Mesenchymal stem cell (in vitro differentiated cells and primary cell): ENCODE results near the gene SNRPD3.
"Not testable (repeated sequence)": the region's sequence is repeated elsewhere in the genome, so short reads cannot be mapped to it uniquely, and the experiment has no call there.

Source experiments
- DNase-seq: peaks from one replicate; pipeline ENCODE4 v3.0.0-alpha.2; 2013
- H2AFZ ChIP-seq: one replicate; pipeline ENCODE4 v1.6.1; 2013; ENCODE audit warnings: low read depth, mild to moderate bottlenecking, control low read depth, inconsistent platforms, low read length, moderate library complexity
- H2AK5ac ChIP-seq: 2 replicates; pipeline ENCODE4 v1.6.1; 2013; ENCODE audit warnings: low read length, moderate library complexity, mild to moderate bottlenecking, inconsistent platforms; ENCODE audit not compliant: severe bottlenecking
- H2BK120ac ChIP-seq: one replicate; pipeline ENCODE4 v1.6.1; 2013; ENCODE audit warnings: low read depth, mild to moderate bottlenecking, inconsistent platforms, low read length, moderate library complexity
- H2BK12ac ChIP-seq, 2 experiments: one replicate each; pipeline ENCODE4 v1.6.1; 2013; ENCODE audit warnings: inconsistent platforms in 2 of 2, low read length in 2 of 2, mild to moderate bottlenecking in 2 of 2, moderate library complexity in 2 of 2, control low read depth in 1 of 2
- H2BK15ac ChIP-seq: one replicate; pipeline ENCODE4 v1.6.1; 2013; ENCODE audit warnings: mild to moderate bottlenecking, low read depth, inconsistent platforms; ENCODE audit not compliant: poor library complexity, severe bottlenecking
- H2BK5ac ChIP-seq: 2 replicates; pipeline ENCODE4 v1.6.1; 2013; ENCODE audit warnings: low read depth, mild to moderate bottlenecking, low read length, control low read depth, inconsistent platforms; ENCODE audit not compliant: poor library complexity, severe bottlenecking
- H3K14ac ChIP-seq, 2 experiments: one replicate each; pipeline ENCODE4 v1.6.1; 2013; ENCODE audit warnings: inconsistent platforms in 2 of 2, low read length in 2 of 2, control low read depth in 1 of 2, mild to moderate bottlenecking in 1 of 2, moderate library complexity in 1 of 2
- H3K18ac ChIP-seq, 2 experiments: one replicate each; pipeline ENCODE4 v1.6.1; 2013; ENCODE audit warnings: inconsistent platforms in 2 of 2, low read length in 2 of 2, control low read depth in 1 of 2, low read depth in 1 of 2, mild to moderate bottlenecking in 1 of 2
- H3K23ac ChIP-seq, 2 experiments: one replicate each; pipeline ENCODE4 v1.6.1; 2013; ENCODE audit warnings: inconsistent platforms in 2 of 2, low read length in 2 of 2, mild to moderate bottlenecking in 2 of 2, moderate library complexity in 2 of 2, control low read depth in 1 of 2
- H3K27ac ChIP-seq: 2 replicates; pipeline ENCODE4 v1.5.1; 2013; ENCODE audit warnings: mild to moderate bottlenecking, moderate library complexity, low read length, control low read depth, inconsistent platforms; ENCODE audit not compliant: poor library complexity, severe bottlenecking
- H3K27me3 ChIP-seq, 2 experiments: 2 replicates each; pipeline versions ENCODE4 v1.6.1 to v1.7.0; 2013; ENCODE audit warnings: low read length in 2 of 2, mild to moderate bottlenecking in 2 of 2, moderate library complexity in 2 of 2, control low read depth in 1 of 2, inconsistent platforms in 1 of 2; ENCODE audit not compliant: control insufficient read depth in 1 of 2, insufficient read depth in 1 of 2
- H3K36me3 ChIP-seq, 2 experiments: 2 replicates each; pipeline versions ENCODE4 v1.6.1 to v1.7.0; 2013; ENCODE audit warnings: low read length in 2 of 2, control low read depth in 1 of 2, inconsistent platforms in 1 of 2, low read depth in 1 of 2, mild to moderate bottlenecking in 1 of 2; ENCODE audit not compliant: insufficient read depth in 2 of 2, control insufficient read depth in 1 of 2
- H3K4ac ChIP-seq, 2 experiments: one replicate each; pipeline ENCODE4 v1.6.1; 2013; ENCODE audit warnings: inconsistent platforms in 2 of 2, low read length in 2 of 2, mild to moderate bottlenecking in 2 of 2, moderate library complexity in 2 of 2, control low read depth in 1 of 2, low read depth in 1 of 2
- H3K4me1 ChIP-seq: 2 replicates; pipeline ENCODE4 v1.6.1; 2013; ENCODE audit warnings: low read depth, low read length, control low read depth; ENCODE audit not compliant: control insufficient read depth, insufficient read depth
- H3K4me2 ChIP-seq: 2 replicates; pipeline ENCODE4 v1.6.1; 2013; ENCODE audit warnings: low read length, mild to moderate bottlenecking, inconsistent platforms; ENCODE audit not compliant: poor library complexity, severe bottlenecking
- H3K4me3 ChIP-seq, 2 experiments: 2 replicates each; pipeline versions ENCODE4 v1.5.1 to v1.7.0; 2013; ENCODE audit warnings: low read length in 2 of 2, mild to moderate bottlenecking in 2 of 2, control low read depth in 1 of 2, low read depth in 1 of 2; ENCODE audit not compliant: insufficient read depth in 1 of 2
- H3K79me1 ChIP-seq: replicated peaks from 2 replicates; pipeline ENCODE4 v1.6.1; 2013; ENCODE audit warnings: mild to moderate bottlenecking, control low read depth, low read length, inconsistent platforms; ENCODE audit not compliant: poor library complexity, severe bottlenecking
- H3K9ac ChIP-seq: 2 replicates; pipeline ENCODE4 v1.7.0; 2013; ENCODE audit warnings: mild to moderate bottlenecking, low read length, moderate library complexity
- H3K9me3 ChIP-seq: 2 replicates; pipeline ENCODE4 v1.7.0; 2013; ENCODE audit warnings: mild to moderate bottlenecking, low read length; ENCODE audit not compliant: control insufficient read depth
- H4K8ac ChIP-seq: one replicate; pipeline ENCODE4 v1.6.1; 2013; ENCODE audit warnings: inconsistent platforms, mild to moderate bottlenecking, low read length, moderate library complexity
- H4K91ac ChIP-seq: one replicate; pipeline ENCODE4 v1.6.1; 2013; ENCODE audit warnings: mild to moderate bottlenecking, low read length, inconsistent platforms
- WGBS: methylation state at CpG from one replicate; pipeline ENCODE4 v1.1.7; 2013; ENCODE audit warnings: mixed read lengths; 5-methylcytosine and 5-hydroxymethylcytosine counted together

Gene SNRPD3

GRCh38 chr22:24606340-24606739, 50.5 kb downstream of the SNRPD3 start:
- DNase-seq: peak; percentile 9
- peaks cover 42% of the 10 kb centered on the region for H3K4me1 ChIP-seq
- not testable (repeated sequence) for H3K36me3 ChIP-seq, H3K9me3 ChIP-seq, H3K4me3 ChIP-seq, H3K4ac ChIP-seq, H3K23ac ChIP-seq, H2BK5ac ChIP-seq, H3K27me3 ChIP-seq, H3K27ac ChIP-seq, H2AFZ ChIP-seq, H2BK120ac ChIP-seq, H3K14ac ChIP-seq, H4K8ac ChIP-seq, H2BK15ac ChIP-seq, H3K18ac ChIP-seq, H3K9ac ChIP-seq, H4K91ac ChIP-seq, H2AK5ac ChIP-seq, H2BK12ac ChIP-seq, H3K4me2 ChIP-seq, H3K79me1 ChIP-seq
- 26% methylated on average over 2 of the region's 2 CpGs for WGBS

- not testable (repeated sequence) for H2AK5ac ChIP-seq, H2BK120ac ChIP-seq, H2AFZ ChIP-seq
Observed at GRCh38 chr22:24607429-24607983, 51.7 kb downstream of the SNRPD3 start.

GRCh38 chr22:24608327-24608726, 52.5 kb downstream of the SNRPD3 start:
- H2BK12ac ChIP-seq: peak overlapping the region in 1 of 2 experiments; percentile 18
- H2AK5ac ChIP-seq: not testable (repeated sequence)
- 81% methylated on average over 2 of the region's 6 CpGs for WGBS

More at GRCh38 chr22:24607429-24607983, 51.7 kb downstream of the SNRPD3 start:
- not testable (repeated sequence) for H3K23ac ChIP-seq, H2BK5ac ChIP-seq, H3K27ac ChIP-seq, H3K27me3 ChIP-seq, H3K9ac ChIP-seq, H3K9me3 ChIP-seq, H4K8ac ChIP-seq, H3K4me3 ChIP-seq, H3K36me3 ChIP-seq, H3K18ac ChIP-seq, H2BK15ac ChIP-seq, H3K4ac ChIP-seq, H3K79me1 ChIP-seq, DNase-seq, H3K14ac ChIP-seq
- Histone ChIP-seq H3K4me2 (peak overlapping the region; percentile 23), H2BK12ac (peak overlapping the region in 1 of 2 experiments; percentile 10), H3K4me1 (peaks cover 30% of the 10 kb centered on the region), H4K91ac (peak overlapping the region; percentile 68)
- 84% methylated on average over 18 of the region's 18 CpGs for WGBS

GRCh38 chr22:24609888-24610287, 54.1 kb downstream of the SNRPD3 start:
- H3K4me2 ChIP-seq: not testable (repeated sequence)

More at GRCh38 chr22:24608327-24608726, 52.5 kb downstream of the SNRPD3 start:
- H3K23ac ChIP-seq, H2BK5ac ChIP-seq, H4K8ac ChIP-seq, H3K79me1 ChIP-seq, H3K9ac ChIP-seq, H3K4me3 ChIP-seq, H3K18ac ChIP-seq, H2BK15ac ChIP-seq, H3K4me2 ChIP-seq, H3K14ac ChIP-seq, H3K36me3 ChIP-seq, H4K91ac ChIP-seq, H3K27me3 ChIP-seq, H3K27ac ChIP-seq, DNase-seq, H3K9me3 ChIP-seq, H2AFZ ChIP-seq, H3K4ac ChIP-seq: not testable (repeated sequence)
- H2BK120ac ChIP-seq: peak overlapping the region; percentile 19
- peaks cover 22% of the 10 kb centered on the region for H3K4me1 ChIP-seq

More at GRCh38 chr22:24609888-24610287, 54.1 kb downstream of the SNRPD3 start:
- no CpG with 5 or more reads among the region's 3 CpGs for WGBS
- H2BK15ac ChIP-seq, H3K27ac ChIP-seq, H2BK120ac ChIP-seq, H4K91ac ChIP-seq, H2BK12ac ChIP-seq, H2BK5ac ChIP-seq, H2AK5ac ChIP-seq, H3K4ac ChIP-seq, H3K14ac ChIP-seq, H4K8ac ChIP-seq, H2AFZ ChIP-seq, H3K9ac ChIP-seq, DNase-seq, H3K27me3 ChIP-seq, H3K18ac ChIP-seq, H3K4me3 ChIP-seq, H3K9me3 ChIP-seq, H3K23ac ChIP-seq, H3K36me3 ChIP-seq, H3K79me1 ChIP-seq: not testable (repeated sequence)
- H3K4me1 ChIP-seq: peaks cover 15% of the 10 kb centered on the region
